ENCODE data around the gene NDUFS4.

Gene NDUFS4

DNA sequence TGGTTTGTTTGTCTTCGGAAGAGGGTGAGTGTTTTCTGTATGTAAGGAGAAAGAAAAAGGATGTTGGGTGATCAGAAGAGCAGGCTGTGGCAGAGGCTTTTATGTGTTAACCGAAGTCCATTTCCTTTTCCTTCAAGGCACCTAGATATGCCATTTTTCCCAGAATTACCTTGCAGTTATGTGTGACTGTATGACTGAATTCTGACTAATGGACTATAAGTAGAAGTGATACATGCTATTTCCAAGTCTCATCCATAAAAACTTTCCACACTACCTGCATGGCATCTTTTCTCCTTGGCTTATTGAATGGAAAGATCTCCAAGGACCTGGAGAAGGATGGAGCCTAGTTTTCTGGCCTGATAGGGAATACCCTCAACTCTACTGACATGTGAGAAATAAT lies 10.6 kb upstream of the NDUFS4 start:
- no peaks in the 10 kb centered on the region for H3K27me3 ChIP-seq (ENCODE audit: low read depth, low read length)

DNA sequence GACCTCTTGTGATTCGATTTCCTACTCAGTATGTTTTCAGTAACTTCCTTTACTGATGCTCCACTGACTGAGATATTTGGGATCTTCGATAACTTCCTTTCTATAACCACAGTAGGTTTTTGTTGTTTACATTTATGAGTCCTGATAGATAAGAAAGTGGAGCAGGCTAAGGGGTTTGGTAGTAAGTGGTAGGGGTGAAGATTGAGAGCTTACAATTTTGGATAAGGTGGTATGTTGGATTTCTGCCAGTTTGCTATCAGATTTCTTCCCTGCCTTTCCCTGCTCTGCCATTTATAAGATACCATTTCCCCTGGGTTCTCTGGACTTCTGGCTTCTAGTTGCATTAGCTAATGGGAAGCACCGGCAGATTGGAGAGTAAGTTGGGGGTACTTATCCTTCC lies 7.9 kb upstream of the NDUFS4 start:
- Histone ChIP-seq H3K4me1 (ENCODE audit: control insufficient read depth in 1 of 2, insufficient read depth in 2 of 2, low read length in 2 of 2) (no peaks in the 10 kb centered on the region), H3K4me3 (ENCODE audit: low read depth in 1 of 2, low read length in 2 of 2) (no peak overlapping the region), H3K9me3 (ENCODE audit: control insufficient read depth in 1 of 2, low read length in 2 of 2) (no peaks in the 10 kb centered on the region), H3K36me3 (ENCODE audit: control insufficient read depth in 1 of 2, insufficient read depth in 2 of 2, low read length in 2 of 2) (no peaks in the 10 kb centered on the region), H3K27me3 (ENCODE audit: low read depth, low read length) (no peaks in the 10 kb centered on the region), H3K27ac (ENCODE audit: low read length) (no peak overlapping the region)

More for the DNA sequence above, 10.6 kb upstream of the NDUFS4 start:
- H3K27ac ChIP-seq (ENCODE audit: low read length) = no peak overlapping the region
- H3K36me3 ChIP-seq (ENCODE audit: control insufficient read depth in 1 of 2, insufficient read depth in 2 of 2, low read length in 2 of 2) = no peaks in the 10 kb centered on the region
- no peak overlapping the region for H3K4me3 ChIP-seq (ENCODE audit: low read depth in 1 of 2, low read length in 2 of 2)
- H3K9me3 ChIP-seq (ENCODE audit: control insufficient read depth in 1 of 2, low read length in 2 of 2) = no peaks in the 10 kb centered on the region
- H3K4me1 ChIP-seq (ENCODE audit: control insufficient read depth in 1 of 2, insufficient read depth in 2 of 2, low read length in 2 of 2) = no peaks in the 10 kb centered on the region

DNA sequence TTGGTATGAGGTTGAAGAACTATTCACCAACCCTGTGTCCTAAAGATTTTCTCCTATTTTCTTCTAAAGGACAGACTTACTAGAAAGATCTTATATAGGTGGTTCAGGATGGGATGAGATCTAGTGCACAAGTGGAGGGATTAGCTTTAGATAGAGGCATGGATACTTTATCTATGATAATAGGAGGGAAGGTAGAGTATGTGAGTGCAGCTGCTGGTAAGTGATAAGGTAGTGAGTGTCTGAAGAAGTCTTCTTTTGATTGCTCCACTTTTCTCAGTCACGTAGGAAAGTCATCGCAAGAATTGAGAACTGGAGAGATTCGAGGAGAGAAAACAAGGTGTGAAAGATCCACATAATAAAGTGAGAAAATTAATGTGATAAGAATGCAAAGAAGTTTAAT lies 6.0 kb upstream of the NDUFS4 start:
- Histone ChIP-seq H3K9me3 (ENCODE audit: control insufficient read depth in 1 of 2, low read length in 2 of 2) (peaks cover 0 to 6% of the 10 kb centered on the region in 2 donors), H3K4me3 (ENCODE audit: low read depth in 1 of 2, low read length in 2 of 2) (no peak overlapping the region), H3K36me3 (ENCODE audit: control insufficient read depth in 1 of 2, insufficient read depth in 2 of 2, low read length in 2 of 2) (no peaks in the 10 kb centered on the region), H3K4me1 (ENCODE audit: control insufficient read depth in 1 of 2, insufficient read depth in 2 of 2, low read length in 2 of 2) (no peaks in the 10 kb centered on the region), H3K27me3 (ENCODE audit: low read depth, low read length) (no peaks in the 10 kb centered on the region), H3K27ac (ENCODE audit: low read length) (no peak overlapping the region)

DNA sequence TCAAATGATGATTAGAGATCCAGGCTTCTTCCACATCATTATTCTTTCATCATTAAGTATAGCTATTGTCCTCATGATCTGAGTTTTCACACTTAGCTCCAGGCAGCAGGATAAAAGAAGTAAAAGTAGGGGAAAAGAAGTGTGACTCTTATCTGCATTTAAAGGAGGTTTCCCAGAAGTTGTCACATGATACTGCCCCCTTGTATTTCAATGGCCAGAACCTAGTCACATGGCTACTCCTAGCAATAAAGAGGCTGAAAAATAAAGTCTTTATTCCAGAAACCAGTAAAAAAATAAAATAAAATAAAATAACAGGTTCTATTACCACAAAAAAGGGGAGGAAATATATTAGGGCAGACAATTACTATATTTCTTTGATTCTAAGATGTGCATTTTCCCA lies 5.3 kb upstream of the NDUFS4 start:
- Histone ChIP-seq H3K27ac (ENCODE audit: low read length) (no peak overlapping the region), H3K4me3 (ENCODE audit: low read depth in 1 of 2, low read length in 2 of 2) (no peak overlapping the region), H3K4me1 (ENCODE audit: control insufficient read depth in 1 of 2, insufficient read depth in 2 of 2, low read length in 2 of 2) (no peaks in the 10 kb centered on the region), H3K36me3 (ENCODE audit: control insufficient read depth in 1 of 2, insufficient read depth in 2 of 2, low read length in 2 of 2) (no peaks in the 10 kb centered on the region), H3K9me3 (ENCODE audit: control insufficient read depth in 1 of 2, low read length in 2 of 2) (peaks cover 0 to 6% of the 10 kb centered on the region in 2 donors), H3K27me3 (ENCODE audit: low read depth, low read length) (no peaks in the 10 kb centered on the region)

DNA sequence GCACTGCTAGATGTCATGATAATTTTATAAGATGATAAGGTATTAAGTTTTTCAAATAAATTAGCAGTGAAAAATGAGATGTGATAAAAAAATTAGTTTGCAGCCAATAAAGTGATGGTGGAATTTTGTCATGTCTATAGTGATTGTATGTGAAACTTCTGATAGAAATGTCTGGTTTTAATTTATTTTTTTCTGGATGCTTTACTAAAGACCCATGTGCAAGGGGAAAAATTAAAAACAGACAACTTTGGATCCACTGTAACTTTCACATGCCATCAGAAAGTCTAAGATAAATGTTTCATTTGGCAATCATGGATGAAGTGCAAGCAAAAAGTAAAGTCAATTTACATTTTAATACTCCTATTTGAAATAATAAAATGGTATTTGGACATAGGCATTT lies 4.4 kb upstream of the NDUFS4 start:
- H3K27me3 ChIP-seq (ENCODE audit: low read depth, low read length) = no peaks in the 10 kb centered on the region
- no peaks in the 10 kb centered on the region for H3K4me1 ChIP-seq (ENCODE audit: control insufficient read depth in 1 of 2, insufficient read depth in 2 of 2, low read length in 2 of 2)
- H3K9me3 ChIP-seq (ENCODE audit: control insufficient read depth in 1 of 2, low read length in 2 of 2) = peaks cover 0 to 6% of the 10 kb centered on the region in 2 donors
- H3K4me3 ChIP-seq (ENCODE audit: low read depth in 1 of 2, low read length in 2 of 2) = no peak overlapping the region
- no peaks in the 10 kb centered on the region for H3K36me3 ChIP-seq (ENCODE audit: control insufficient read depth in 1 of 2, insufficient read depth in 2 of 2, low read length in 2 of 2)
- no peak overlapping the region for H3K27ac ChIP-seq (ENCODE audit: low read length)

DNA sequence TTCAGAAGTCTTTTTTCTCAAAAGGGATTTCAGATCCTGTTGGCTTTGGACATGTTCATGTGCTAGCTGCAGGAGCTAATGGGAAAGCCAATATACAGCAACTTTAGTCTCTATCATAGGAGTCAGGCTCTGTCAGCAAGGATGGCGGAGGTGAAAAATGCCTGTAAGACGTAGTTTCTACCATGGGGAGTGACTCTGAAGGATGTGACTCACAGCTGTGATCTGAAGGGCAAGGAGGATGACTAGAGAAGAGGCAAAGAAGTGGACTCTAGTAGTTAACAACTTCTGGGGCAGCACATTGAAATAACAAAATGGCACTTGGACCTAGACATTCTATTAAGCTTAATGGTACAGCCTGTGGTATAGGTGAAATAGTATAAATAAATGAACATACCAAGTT lies 3.1 kb upstream of the NDUFS4 start:
- H3K36me3 ChIP-seq (ENCODE audit: control insufficient read depth in 1 of 2, insufficient read depth in 2 of 2, low read length in 2 of 2) = no peaks in the 10 kb centered on the region
- H3K4me3 ChIP-seq (ENCODE audit: low read depth in 1 of 2, low read length in 2 of 2) = no peak overlapping the region
- H3K27ac ChIP-seq (ENCODE audit: low read length) = no peak overlapping the region
- H3K27me3 ChIP-seq (ENCODE audit: low read depth, low read length) = no peaks in the 10 kb centered on the region
- H3K9me3 ChIP-seq (ENCODE audit: control insufficient read depth in 1 of 2, low read length in 2 of 2) = peaks cover 0 to 6% of the 10 kb centered on the region in 2 donors
- H3K4me1 ChIP-seq (ENCODE audit: control insufficient read depth in 1 of 2, insufficient read depth in 2 of 2, low read length in 2 of 2) = peaks cover 0 to 13% of the 10 kb centered on the region in 2 donors

DNA sequence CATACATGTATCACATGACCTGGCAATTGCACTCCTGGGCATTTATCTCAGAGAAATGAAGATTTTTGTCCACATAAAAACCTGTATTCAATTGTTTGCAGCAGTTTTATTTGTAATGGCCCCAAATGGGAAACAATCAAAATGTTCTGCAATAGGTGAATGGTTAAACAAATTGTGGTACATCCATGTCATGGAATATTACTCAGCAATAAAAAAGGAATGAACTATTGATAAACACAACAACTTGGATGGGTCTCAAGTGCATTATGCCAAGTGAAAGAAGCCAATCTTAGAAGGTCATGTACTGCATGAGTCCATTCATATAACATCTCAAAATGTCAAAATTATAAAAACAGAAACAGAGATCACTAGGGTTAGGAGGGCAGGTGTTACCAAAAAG lies 1.5 kb upstream of the NDUFS4 start:
- H3K27me3 ChIP-seq (ENCODE audit: low read depth, low read length) = no peaks in the 10 kb centered on the region
- H3K9me3 ChIP-seq (ENCODE audit: control insufficient read depth in 1 of 2, low read length in 2 of 2) = peaks cover 0 to 6% of the 10 kb centered on the region in 2 donors
- H3K36me3 ChIP-seq (ENCODE audit: control insufficient read depth in 1 of 2, insufficient read depth in 2 of 2, low read length in 2 of 2) = no peaks in the 10 kb centered on the region
- H3K4me3 ChIP-seq (ENCODE audit: low read depth in 1 of 2, low read length in 2 of 2) = no peak overlapping the region
- no peak overlapping the region for H3K27ac ChIP-seq (ENCODE audit: low read length)
- peaks cover 0 to 22% of the 10 kb centered on the region in 2 donors for H3K4me1 ChIP-seq (ENCODE audit: control insufficient read depth in 1 of 2, insufficient read depth in 2 of 2, low read length in 2 of 2)

DNA sequence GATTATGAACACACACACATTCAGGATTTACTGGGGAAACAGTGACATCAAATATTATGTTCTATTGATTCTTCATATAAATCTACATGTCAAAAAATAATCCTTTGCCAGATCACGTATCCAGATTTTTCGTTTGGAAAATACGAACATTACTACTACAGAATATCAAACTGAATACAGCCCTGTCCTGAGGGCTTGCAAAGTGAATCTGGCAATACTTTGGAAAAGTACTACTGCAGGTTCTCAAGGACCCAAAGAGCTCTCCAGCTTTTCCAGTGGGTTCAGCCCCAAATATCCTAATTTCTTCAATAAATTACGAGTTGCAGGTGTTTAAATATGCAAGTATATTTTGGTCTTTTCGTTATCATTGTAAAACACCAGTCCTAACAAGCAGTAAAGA lies 411 bp upstream of the NDUFS4 start:
- peak overlapping the region; percentile 91 for H3K27ac ChIP-seq (ENCODE audit: low read length)
- H3K9me3 ChIP-seq (ENCODE audit: control insufficient read depth in 1 of 2, low read length in 2 of 2) = peaks cover 0 to 6% of the 10 kb centered on the region in 2 donors
- peak overlapping the region; percentile 85 to 98 for H3K4me3 ChIP-seq (ENCODE audit: low read depth in 1 of 2, low read length in 2 of 2)
- H3K4me1 ChIP-seq (ENCODE audit: control insufficient read depth in 1 of 2, insufficient read depth in 2 of 2, low read length in 2 of 2) = peaks cover 0 to 32% of the 10 kb centered on the region in 2 donors
- H3K27me3 ChIP-seq (ENCODE audit: low read depth, low read length) = no peaks in the 10 kb centered on the region
- H3K36me3 ChIP-seq (ENCODE audit: control insufficient read depth in 1 of 2, insufficient read depth in 2 of 2, low read length in 2 of 2) = no peaks in the 10 kb centered on the region

DNA sequence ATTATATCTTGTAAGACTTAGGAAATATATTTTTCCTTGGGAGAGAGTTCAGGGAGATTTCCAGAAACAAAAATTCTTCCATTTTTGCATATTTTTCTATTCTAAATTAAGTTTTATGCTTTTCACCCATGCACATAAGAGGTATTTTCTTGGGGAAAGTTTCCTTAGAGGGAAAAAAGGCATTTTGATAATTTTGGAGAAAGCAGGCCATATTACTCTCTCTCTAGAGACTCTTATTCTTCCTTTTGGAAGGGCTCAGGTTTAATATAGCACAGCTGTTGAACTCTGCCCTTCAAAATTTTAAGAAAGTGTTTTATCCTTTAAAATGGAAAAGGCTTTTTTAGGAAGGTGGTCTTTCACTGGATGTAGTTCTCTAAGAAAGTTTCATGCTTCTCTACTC lies 8.0 kb downstream of the NDUFS4 start:
- peaks cover 0 to 15% of the 10 kb centered on the region in 2 donors for H3K4me1 ChIP-seq (ENCODE audit: control insufficient read depth in 1 of 2, insufficient read depth in 2 of 2, low read length in 2 of 2)
- no peaks in the 10 kb centered on the region for H3K27me3 ChIP-seq (ENCODE audit: low read depth, low read length)
- no peaks in the 10 kb centered on the region for H3K36me3 ChIP-seq (ENCODE audit: control insufficient read depth in 1 of 2, insufficient read depth in 2 of 2, low read length in 2 of 2)
- no peak overlapping the region for H3K4me3 ChIP-seq (ENCODE audit: low read depth in 1 of 2, low read length in 2 of 2)
- no peaks in the 10 kb centered on the region for H3K9me3 ChIP-seq (ENCODE audit: control insufficient read depth in 1 of 2, low read length in 2 of 2)
- H3K27ac ChIP-seq (ENCODE audit: low read length) = no peak overlapping the region

DNA sequence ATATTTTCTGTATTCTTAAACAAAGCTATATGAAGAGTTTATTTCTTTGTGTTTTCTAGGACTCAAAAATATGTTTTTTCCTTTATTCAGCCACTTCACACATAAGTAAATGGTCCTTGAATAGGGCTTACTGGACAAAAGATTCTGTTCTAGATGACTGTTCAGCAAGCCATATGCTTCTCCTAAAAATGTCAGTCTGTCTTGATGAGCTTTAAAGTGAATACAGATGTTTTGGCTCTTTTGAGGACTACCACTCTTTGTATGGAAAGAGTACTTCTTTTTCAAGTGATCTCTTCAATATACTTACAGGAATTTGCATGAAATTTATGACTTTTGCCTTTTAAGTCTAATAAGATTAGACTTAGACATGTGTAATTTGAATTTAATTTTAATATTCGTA lies 8.4 kb downstream of the NDUFS4 start:
- Histone ChIP-seq H3K4me3 (ENCODE audit: low read depth in 1 of 2, low read length in 2 of 2) (no peak overlapping the region), H3K4me1 (ENCODE audit: control insufficient read depth in 1 of 2, insufficient read depth in 2 of 2, low read length in 2 of 2) (peaks cover 0 to 12% of the 10 kb centered on the region in 2 donors), H3K36me3 (ENCODE audit: control insufficient read depth in 1 of 2, insufficient read depth in 2 of 2, low read length in 2 of 2) (no peaks in the 10 kb centered on the region), H3K9me3 (ENCODE audit: control insufficient read depth in 1 of 2, low read length in 2 of 2) (no peaks in the 10 kb centered on the region), H3K27me3 (ENCODE audit: low read depth, low read length) (no peaks in the 10 kb centered on the region), H3K27ac (ENCODE audit: low read length) (no peak overlapping the region)

DNA sequence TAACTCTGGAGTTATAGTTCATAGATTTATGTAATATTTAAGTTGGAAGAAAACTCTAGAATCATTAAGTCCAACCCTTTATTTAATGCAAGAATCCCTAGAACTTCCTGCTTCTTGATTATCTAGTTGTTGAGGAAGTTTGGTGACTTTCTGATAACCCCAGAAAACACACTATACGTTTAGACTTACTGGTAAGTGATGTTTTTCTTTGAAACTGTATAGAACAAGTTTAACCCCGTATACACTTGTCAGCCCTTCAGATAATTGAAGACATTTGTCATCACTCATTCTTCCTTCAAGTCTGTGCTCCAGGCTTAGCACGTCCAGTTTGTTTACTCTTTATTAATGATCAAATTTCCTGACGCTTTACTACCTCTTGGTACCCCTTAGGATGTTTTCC lies 9.0 kb downstream of the NDUFS4 start:
- H3K4me1 ChIP-seq (ENCODE audit: control insufficient read depth in 1 of 2, insufficient read depth in 2 of 2, low read length in 2 of 2) = peaks cover 0 to 6% of the 10 kb centered on the region in 2 donors
- H3K27ac ChIP-seq (ENCODE audit: low read length) = no peak overlapping the region

DNA sequence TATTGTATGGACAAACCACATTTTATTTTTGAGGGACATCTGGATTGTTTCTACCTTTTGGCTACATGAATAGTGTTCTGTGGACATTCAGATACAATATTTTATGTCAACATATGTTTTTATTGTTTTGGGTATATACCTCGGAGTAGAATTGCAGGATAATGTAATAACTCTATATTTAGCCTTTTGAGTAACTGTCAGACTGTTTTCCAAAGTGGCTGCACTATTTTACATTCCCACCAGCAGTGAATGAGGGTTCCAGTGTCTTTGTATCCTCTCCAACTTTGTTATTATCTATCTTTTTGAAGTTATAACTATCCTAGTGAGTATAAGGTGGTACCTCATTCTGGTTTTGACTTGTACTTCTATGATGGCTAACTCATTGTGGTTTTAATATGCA lies 11.0 kb downstream of the NDUFS4 start:
- H3K4me3 ChIP-seq (ENCODE audit: low read depth in 1 of 2, low read length in 2 of 2) = no peak overlapping the region
- H3K4me1 ChIP-seq (ENCODE audit: control insufficient read depth in 1 of 2, insufficient read depth in 2 of 2, low read length in 2 of 2) = peaks cover 0 to 8% of the 10 kb centered on the region in 2 donors
- no peaks in the 10 kb centered on the region for H3K36me3 ChIP-seq (ENCODE audit: control insufficient read depth in 1 of 2, insufficient read depth in 2 of 2, low read length in 2 of 2)
- no peak overlapping the region for H3K27ac ChIP-seq (ENCODE audit: low read length)
- H3K9me3 ChIP-seq (ENCODE audit: control insufficient read depth in 1 of 2, low read length in 2 of 2) = no peaks in the 10 kb centered on the region
- H3K27me3 ChIP-seq (ENCODE audit: low read depth, low read length) = no peaks in the 10 kb centered on the region

More for the DNA sequence above, 9.0 kb downstream of the NDUFS4 start:
- Histone ChIP-seq H3K4me3 (ENCODE audit: low read depth in 1 of 2, low read length in 2 of 2) (no peak overlapping the region), H3K27me3 (ENCODE audit: low read depth, low read length) (no peaks in the 10 kb centered on the region), H3K36me3 (ENCODE audit: control insufficient read depth in 1 of 2, insufficient read depth in 2 of 2, low read length in 2 of 2) (no peaks in the 10 kb centered on the region), H3K9me3 (ENCODE audit: control insufficient read depth in 1 of 2, low read length in 2 of 2) (no peaks in the 10 kb centered on the region)
